Esophagus muscularis mucosa (tissue), 4 donors: ENCODE data around the gene EEF1A1. TPM values are rescaled to one million over a fixed set of nuclear protein-coding genes. Genes with fewer than 3 reads are reported as not detected.
"Not testable (repeated sequence)": the region's sequence is repeated elsewhere in the genome, so short reads cannot be mapped to it uniquely, and the experiment has no call there.

Source experiments
- DNase-seq: peaks from one replicate; pipeline ENCODE4 v3.0.0-alpha.2; 2017; ENCODE audit errors: extremely low spot score
- H3K27ac ChIP-seq, 4 donors: fragments of 200-600 bp; sonication (generic); replicated peaks in 1 of 4; 1 replicate in 3 of 4; 2 replicates in 1 of 4; pipeline ENCODE4 v1.5.1; 2016 to 2019; ENCODE audit warnings: mild to moderate bottlenecking in 1 of 4
- H3K27me3 ChIP-seq, 4 donors: fragments of 200-600 bp; sonication (generic); one replicate each; pipeline versions ENCODE4 v1.5.1 to v1.6.0; 2016 to 2019
- H3K36me3 ChIP-seq, 4 donors: fragments of 200-600 bp; sonication (generic); one replicate each; pipeline ENCODE4 v1.5.1; 2016 to 2019
- H3K4me1 ChIP-seq, 4 donors: fragments of 200-600 bp; sonication (generic); one replicate each; pipeline ENCODE4 v1.5.1; 2016 to 2019
- H3K4me3 ChIP-seq, 4 donors: fragments of 200-600 bp; sonication (generic); 1 replicate in 2 of 4; 2 replicates in 2 of 4; pipeline ENCODE4 v1.5.1; 2016 to 2019; ENCODE audit warnings: mild to moderate bottlenecking in 4 of 4, moderate library complexity in 1 of 4
- H3K9me3 ChIP-seq, 4 donors: fragments of 200-600 bp; sonication (generic); 1 replicate in 3 of 4; 2 replicates in 1 of 4; pipeline ENCODE4 v1.5.1; 2016 to 2019
- CTCF ChIP-seq, 3 experiments: fragments of 200-600 bp in 2 of 3; fragments of 450-650 bp in 1 of 3; sonication (generic) in 2 of 3; IDR thresholded peaks; one replicate each; pipeline ENCODE4 v1.5.1; 2017 to 2019; ENCODE audit warnings: antibody characterized with exemption in 3 of 3, mild to moderate bottlenecking in 2 of 3, moderate library complexity in 1 of 3
- EP300 ChIP-seq: sonication (generic); formaldehyde crosslinking; IDR thresholded peaks from one replicate; pipeline ENCODE4 v1.6.1; 2017; ENCODE audit warnings: antibody characterized with exemption
- POLR2A ChIP-seq: fragments of 450-650 bp; IDR thresholded peaks from one replicate; pipeline ENCODE4 v1.6.1; 2017; ENCODE audit warnings: antibody characterized with exemption, moderate library complexity, mild to moderate bottlenecking, low read depth
- POLR2AphosphoS5 ChIP-seq, 2 donors: sonication (generic); formaldehyde crosslinking; IDR thresholded peaks; one replicate each; pipeline ENCODE4 v1.6.1; 2017; ENCODE audit warnings: antibody characterized with exemption in 2 of 2
- WGBS: methylation state at CpG from one replicate; pipeline ENCODE4 v1.1.5; 2018; 5-methylcytosine and 5-hydroxymethylcytosine counted together
- intact Hi-C: fragments of 100-400 bp; cut with DNase I; formaldehyde crosslinking; loops from one replicate; pipeline ENCODE4 v1.15.1; 2023
- total RNA-seq, 4 donors: library from RNA; depleted of rRNA; stranded (reverse); fragments of >200 nt; gene quantifications; one replicate each; pipeline versions ENCODE4 v1.1.0 to v1.2.1, GENCODE V29; 2016

EEF1A1 gene
- total RNA-seq, 4 donors from 2014 or later = 6,828 to 12,822 (median 11,636) TPM

- 91% methylated on average over 1 of the region's 1 CpG for WGBS
- no peak for DNase-seq
- H3K4me1 ChIP-seq = peaks cover 0 to 7% (median 6%) of the 10 kb centered on the region in 4 donors
- no peak for TF ChIP-seq EP300
- TF ChIP-seq CTCF (IDR thresholded peaks at IDR 0.05) = no peak
- no peak for TF ChIP-seq POLR2A
- no peak for TF ChIP-seq POLR2AphosphoS5 (IDR thresholded peaks at IDR 0.05)
- intact Hi-C loops = no loop called here
- no peaks in the 10 kb centered on the region for H3K9me3 ChIP-seq
- H3K36me3 ChIP-seq = no peaks in the 10 kb centered on the region
- no peaks in the 10 kb centered on the region for H3K27me3 ChIP-seq
- no peak overlapping the region for H3K27ac ChIP-seq
- H3K4me3 ChIP-seq = no peak overlapping the region
Measured at GRCh38 chr6:73547036-73547435, 26.2 kb upstream of the EEF1A1 start.

GRCh38 chr6:73542891-73543290, 22.1 kb upstream of the EEF1A1 start:
- H3K36me3 ChIP-seq = no peaks in the 10 kb centered on the region
- no peaks in the 10 kb centered on the region for H3K9me3 ChIP-seq
- intact Hi-C loops = no loop called here
- H3K4me1 ChIP-seq = peaks cover 0 to 7% (median 6%) of the 10 kb centered on the region in 4 donors
- WGBS = 92% methylated on average over 5 of the region's 5 CpGs
- no peak for DNase-seq
- TF ChIP-seq EP300 = no peak
- no peak for TF ChIP-seq POLR2AphosphoS5 (IDR thresholded peaks at IDR 0.05)
- no peak for TF ChIP-seq POLR2A
- TF ChIP-seq CTCF (IDR thresholded peaks at IDR 0.05) = no peak
- H3K4me3 ChIP-seq = no peak overlapping the region
- H3K27me3 ChIP-seq = no peaks in the 10 kb centered on the region
- no peak overlapping the region for H3K27ac ChIP-seq

DNA sequence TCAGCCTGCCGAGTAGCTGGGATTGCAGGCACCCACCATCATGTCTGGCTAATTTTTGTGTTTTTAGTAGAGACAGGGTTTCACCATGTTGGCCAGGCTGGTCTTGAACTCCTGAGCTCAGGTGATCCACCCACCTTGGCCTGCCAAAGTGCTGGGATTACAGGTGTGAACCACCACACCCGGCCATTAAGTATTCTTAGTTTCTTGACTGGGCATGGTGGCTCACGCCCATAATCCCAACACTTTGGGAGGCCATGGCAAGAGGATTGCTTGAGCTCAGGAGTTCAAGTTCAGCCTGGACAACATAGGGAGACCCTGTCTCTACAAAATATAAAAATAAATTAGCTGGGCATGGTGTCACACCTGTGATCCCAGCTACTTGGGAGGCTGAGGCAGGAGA, 21.6 kb upstream of the EEF1A1 start:
- H3K9me3 ChIP-seq, H3K36me3 ChIP-seq, DNase-seq, H3K4me3 ChIP-seq, intact Hi-C loops, H3K27me3 ChIP-seq, H3K4me1 ChIP-seq, H3K27ac ChIP-seq: not testable (repeated sequence)
- 92% methylated on average over 3 of the region's 3 CpGs for WGBS

GRCh38 chr6:73538116-73538779, 17.4 kb upstream of the EEF1A1 start:
- intact Hi-C loops = no loop called here
- DNase-seq = no peak
- Histone ChIP-seq H3K27ac (no peak overlapping the region), H3K4me3 (no peak overlapping the region), H3K36me3 (no peaks in the 10 kb centered on the region), H3K4me1 (no peaks in the 10 kb centered on the region), H3K27me3 (no peaks in the 10 kb centered on the region), H3K9me3 (no peaks in the 10 kb centered on the region)
- 93% methylated on average over 10 of the region's 10 CpGs for WGBS
- TF ChIP-seq EP300 = no peak
- TF ChIP-seq POLR2A = no peak
- no peak for TF ChIP-seq POLR2AphosphoS5 (IDR thresholded peaks at IDR 0.05)
- no peak for TF ChIP-seq CTCF (IDR thresholded peaks at IDR 0.05)

DNA sequence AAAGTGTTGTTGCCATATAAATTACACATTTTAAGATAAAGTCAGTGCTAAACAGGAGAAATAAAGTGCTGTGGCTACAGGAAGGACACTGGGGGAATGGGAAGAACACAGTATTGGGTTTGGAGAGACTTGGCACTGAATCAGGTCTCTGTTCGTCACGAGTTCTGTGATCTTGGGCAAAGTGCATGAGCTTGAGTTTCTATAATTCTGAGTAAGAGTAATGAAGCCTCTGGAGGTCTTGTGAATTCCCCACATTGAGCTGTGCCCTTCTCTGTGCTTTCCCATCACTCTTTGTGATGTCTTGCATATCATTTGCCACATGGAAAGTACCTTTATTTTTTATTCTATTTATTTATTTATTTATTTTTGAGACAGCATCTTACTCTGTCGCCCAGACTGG, 16.8 kb upstream of the EEF1A1 start:
- H3K27me3 ChIP-seq = no peaks in the 10 kb centered on the region
- intact Hi-C loops = no loop called here
- TF ChIP-seq CTCF (IDR thresholded peaks at IDR 0.05) (no peak), EP300 (no peak), POLR2A (no peak), POLR2AphosphoS5 (IDR thresholded peaks at IDR 0.05) (no peak)
- 85% methylated on average over 3 of the region's 3 CpGs for WGBS
- no peaks in the 10 kb centered on the region for H3K9me3 ChIP-seq
- no peak overlapping the region for H3K27ac ChIP-seq
- no peak overlapping the region for H3K4me3 ChIP-seq
- H3K36me3 ChIP-seq = no peaks in the 10 kb centered on the region
- H3K4me1 ChIP-seq = no peaks in the 10 kb centered on the region
- DNase-seq = no peak
